Parathyroid adenoma (tissue), 2 donors: ENCODE data around the gene MYLK.
"Not testable (repeated sequence)": the region's sequence is repeated elsewhere in the genome, so short reads cannot be mapped to it uniquely, and the experiment has no call there.

Experiments
- H2AFZ ChIP-seq: fragments of 300-600 bp; sonication (generic); one replicate; pipeline ENCODE4 v1.7.0; 2017; ENCODE audit warnings: antibody characterized with exemption, mild to moderate bottlenecking
- H3K27ac ChIP-seq: fragments of 300-600 bp; sonication (generic); one replicate; pipeline ENCODE4 v1.7.0; 2017
- H3K27me3 ChIP-seq: fragments of 300-600 bp; sonication (generic); one replicate; pipeline ENCODE4 v1.7.0; 2017; ENCODE audit warnings: low read length; ENCODE audit not compliant: control insufficient read depth, insufficient read depth
- H3K36me3 ChIP-seq: fragments of 300-600 bp; sonication (generic); one replicate; pipeline ENCODE4 v1.7.0; 2017; ENCODE audit warnings: low read length; ENCODE audit not compliant: control insufficient read depth, insufficient read depth
- H3K4me1 ChIP-seq: fragments of 300-600 bp; sonication (generic); one replicate; pipeline ENCODE4 v1.7.0; 2017; ENCODE audit warnings: control low read depth
- H3K4me2 ChIP-seq: fragments of 300-600 bp; sonication (generic); one replicate; pipeline ENCODE4 v1.7.0; 2017; ENCODE audit warnings: low read length
- H3K4me3 ChIP-seq: fragments of 300-600 bp; sonication (generic); one replicate; pipeline ENCODE4 v1.7.0; 2017; ENCODE audit warnings: low read depth, low read length
- H3K79me2 ChIP-seq: fragments of 300-600 bp; sonication (generic); one replicate; pipeline ENCODE4 v1.7.0; 2017; ENCODE audit warnings: control low read depth
- H3K9ac ChIP-seq: fragments of 300-600 bp; sonication (generic); one replicate; pipeline ENCODE4 v1.7.0; 2017; ENCODE audit warnings: mild to moderate bottlenecking
- H3K9me3 ChIP-seq: fragments of 300-600 bp; sonication (generic); one replicate; pipeline ENCODE4 v1.7.0; 2017; ENCODE audit warnings: low read length; ENCODE audit not compliant: control insufficient read depth
- TF ChIP-seq, protein P1 (sequence below): fragments of 300-600 bp; sonication (generic); IDR thresholded peaks from one replicate; pipeline ENCODE4 v1.7.0; 2017; ENCODE audit warnings: antibody characterized with exemption, mild to moderate bottlenecking
- donor health status: primary hyperparathyroidism.

MYLK gene

DNA sequence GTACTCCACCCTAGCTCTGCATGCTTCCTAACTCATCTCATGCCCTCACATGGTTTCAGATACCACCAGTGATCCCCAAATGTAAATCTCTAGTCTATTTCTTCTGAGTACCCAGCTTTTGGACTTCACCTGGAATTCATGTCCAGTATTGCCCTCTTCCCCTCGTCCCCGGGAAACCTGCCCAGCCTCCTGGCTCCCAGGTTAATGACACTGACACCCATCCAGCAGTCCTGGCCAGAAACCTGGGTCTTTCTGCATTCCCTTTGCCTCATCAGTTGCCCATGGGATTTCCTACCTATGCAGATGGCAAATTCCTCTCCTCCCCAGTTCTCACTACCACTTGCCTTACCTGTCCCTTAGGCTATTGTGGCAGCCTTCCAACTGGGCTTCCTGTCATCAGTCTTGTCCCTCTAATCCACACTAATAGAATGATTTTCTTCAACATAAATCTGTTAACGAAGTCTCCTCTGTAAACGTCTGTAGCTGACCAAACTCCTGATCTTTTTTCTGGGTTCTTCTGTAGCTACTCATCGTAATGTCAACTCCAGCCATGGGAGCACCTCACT is 15.3 kb upstream of the MYLK start:
- no peaks in the 10 kb centered on the region for H3K9me3 ChIP-seq

DNA sequence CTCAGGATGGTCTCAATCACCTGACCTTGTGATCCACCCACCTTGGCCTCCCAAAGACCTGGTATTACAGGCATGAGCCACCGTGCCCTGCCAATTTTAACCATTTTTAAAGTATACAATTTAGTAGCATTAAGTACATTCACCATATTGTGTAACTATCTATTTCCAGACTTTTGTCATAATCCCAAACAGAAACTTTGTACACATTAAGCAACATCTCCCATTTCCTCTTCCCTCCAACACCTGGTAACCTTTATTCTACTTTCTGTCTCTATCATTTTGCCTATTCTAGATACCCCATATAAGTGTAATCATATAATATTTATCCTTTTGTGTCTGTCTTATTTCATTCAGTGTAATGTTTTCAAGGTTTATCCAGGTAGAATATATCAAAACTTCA is 8.9 kb upstream of the MYLK start:
- Histone ChIP-seq H3K79me2 (no peaks in the 10 kb centered on the region), H3K36me3 (no peaks in the 10 kb centered on the region), H3K4me2 (no peak overlapping the region), H3K4me1 (no peaks in the 10 kb centered on the region), H2AFZ (no peak overlapping the region), H3K9ac (no peak overlapping the region), H3K27ac (no peak overlapping the region), H3K9me3 (no peaks in the 10 kb centered on the region), H3K4me3 (no peak overlapping the region), H3K27me3 (no peaks in the 10 kb centered on the region)
- TF ChIP-seq, protein P1, sequence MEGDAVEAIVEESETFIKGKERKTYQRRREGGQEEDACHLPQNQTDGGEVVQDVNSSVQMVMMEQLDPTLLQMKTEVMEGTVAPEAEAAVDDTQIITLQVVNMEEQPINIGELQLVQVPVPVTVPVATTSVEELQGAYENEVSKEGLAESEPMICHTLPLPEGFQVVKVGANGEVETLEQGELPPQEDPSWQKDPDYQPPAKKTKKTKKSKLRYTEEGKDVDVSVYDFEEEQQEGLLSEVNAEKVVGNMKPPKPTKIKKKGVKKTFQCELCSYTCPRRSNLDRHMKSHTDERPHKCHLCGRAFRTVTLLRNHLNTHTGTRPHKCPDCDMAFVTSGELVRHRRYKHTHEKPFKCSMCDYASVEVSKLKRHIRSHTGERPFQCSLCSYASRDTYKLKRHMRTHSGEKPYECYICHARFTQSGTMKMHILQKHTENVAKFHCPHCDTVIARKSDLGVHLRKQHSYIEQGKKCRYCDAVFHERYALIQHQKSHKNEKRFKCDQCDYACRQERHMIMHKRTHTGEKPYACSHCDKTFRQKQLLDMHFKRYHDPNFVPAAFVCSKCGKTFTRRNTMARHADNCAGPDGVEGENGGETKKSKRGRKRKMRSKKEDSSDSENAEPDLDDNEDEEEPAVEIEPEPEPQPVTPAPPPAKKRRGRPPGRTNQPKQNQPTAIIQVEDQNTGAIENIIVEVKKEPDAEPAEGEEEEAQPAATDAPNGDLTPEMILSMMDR, result no peak

More for the DNA sequence above, 15.3 kb upstream of the MYLK start:
- Histone ChIP-seq H3K27ac (no peak overlapping the region), H3K4me3 (no peak overlapping the region), H3K9ac (no peak overlapping the region), H3K79me2 (no peaks in the 10 kb centered on the region), H3K4me1 (no peaks in the 10 kb centered on the region), H3K36me3 (no peaks in the 10 kb centered on the region), H2AFZ (no peak overlapping the region), H3K27me3 (no peaks in the 10 kb centered on the region), H3K4me2 (no peak overlapping the region)
- TF ChIP-seq, protein P1, result no peak

GRCh38 chr3:123892195-123892594 is 8.1 kb upstream of the MYLK start:
- Histone ChIP-seq H3K9ac (no peak overlapping the region), H3K4me1 (no peaks in the 10 kb centered on the region), H3K36me3 (no peaks in the 10 kb centered on the region), H3K27ac (no peak overlapping the region), H3K27me3 (no peaks in the 10 kb centered on the region), H3K4me3 (no peak overlapping the region), H3K9me3 (no peaks in the 10 kb centered on the region), H3K4me2 (no peak overlapping the region), H2AFZ (no peak overlapping the region), H3K79me2 (no peaks in the 10 kb centered on the region)
- TF ChIP-seq, protein P1, result no peak

DNA sequence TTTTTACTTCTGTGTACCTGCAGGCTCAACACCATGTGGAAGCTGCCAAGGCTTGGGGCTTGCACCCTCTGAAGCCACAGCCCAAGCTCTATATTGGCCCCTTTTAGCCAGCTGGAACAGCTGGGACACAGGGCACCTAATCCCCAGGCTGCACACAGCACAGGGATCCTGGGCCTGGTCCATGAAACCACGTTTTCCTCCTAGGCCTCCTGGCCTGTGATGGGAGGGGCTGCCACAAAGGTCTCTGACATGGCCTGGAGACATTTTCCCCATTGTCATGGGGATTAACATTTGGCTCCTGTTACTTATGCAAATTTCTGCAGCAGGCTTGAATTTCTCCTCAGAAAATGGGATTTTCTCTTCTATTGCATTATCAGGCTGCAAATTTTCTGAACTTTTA is 6.9 kb upstream of the MYLK start:
- not testable (repeated sequence) for H3K27ac ChIP-seq, H3K79me2 ChIP-seq, H2AFZ ChIP-seq, H3K4me2 ChIP-seq, H3K9ac ChIP-seq, H3K4me3 ChIP-seq, H3K9me3 ChIP-seq, H3K27me3 ChIP-seq, H3K36me3 ChIP-seq, H3K4me1 ChIP-seq

GRCh38 chr3:123890162-123890561 is 6.0 kb upstream of the MYLK start:
- H3K27ac ChIP-seq, H3K27me3 ChIP-seq, H3K79me2 ChIP-seq, H3K9ac ChIP-seq, H3K4me1 ChIP-seq, H3K9me3 ChIP-seq, H3K36me3 ChIP-seq, H3K4me2 ChIP-seq, H3K4me3 ChIP-seq, H2AFZ ChIP-seq: not testable (repeated sequence)

GRCh38 chr3:123884993-123885392 is 861 bp upstream of the MYLK start:
- Histone ChIP-seq H3K4me2 (no peak overlapping the region), H3K4me1 (no peaks in the 10 kb centered on the region), H3K9me3 (no peaks in the 10 kb centered on the region), H2AFZ (no peak overlapping the region), H3K36me3 (no peaks in the 10 kb centered on the region), H3K27ac (no peak overlapping the region), H3K9ac (no peak overlapping the region), H3K4me3 (no peak overlapping the region), H3K27me3 (no peaks in the 10 kb centered on the region), H3K79me2 (no peaks in the 10 kb centered on the region)
- TF ChIP-seq, protein P1, result no peak
